ENCODE measurements around the gene SEC16A. TPM values are rescaled to one million over a fixed set of nuclear protein-coding genes. Genes with fewer than 3 reads are reported as not detected.

The SEC16A gene
- total RNA-seq, 1 donor from 2014 or later: 94.5 TPM

- FAIRE-seq: no peak
- Histone ChIP-seq H3K79me2 (ENCODE audit: insufficient read depth, low read length) (peaks cover 25% of the 10 kb centered on the region), H3K27ac (ENCODE audit: low read depth, low read length) (no peak overlapping the region), H2AFZ (ENCODE audit: low read depth, low read length) (no peak overlapping the region), H3K4me1 (ENCODE audit: insufficient read depth, low read length) (no peaks in the 10 kb centered on the region), H3K36me3 (ENCODE audit: insufficient read depth, low read length) (peaks cover 10% of the 10 kb centered on the region), H3K27me3 (ENCODE audit: insufficient read depth, low read length) (no peaks in the 10 kb centered on the region), H3K4me3 (ENCODE audit: insufficient read depth, low read depth, low read length) (no peak overlapping the region), H3K9ac (ENCODE audit: low read length) (no peak overlapping the region), H4K20me1 (ENCODE audit: insufficient read depth, low read length) (peaks cover 29% of the 10 kb centered on the region), H3K4me2 (ENCODE audit: low read length) (no peak overlapping the region), H3K9me3 (ENCODE audit: insufficient read depth, low read depth, low read length) (no peaks in the 10 kb centered on the region)
- no peak overlapping the region for H3K27ac Mint-ChIP-seq (ENCODE audit: unreplicated experiment)
- H3K4me1 Mint-ChIP-seq (ENCODE audit: low read depth, unreplicated experiment): no peaks in the 10 kb centered on the region
- H3K9me3 Mint-ChIP-seq (ENCODE audit: unreplicated experiment): no peaks in the 10 kb centered on the region
- TF ChIP-seq, protein P1, sequence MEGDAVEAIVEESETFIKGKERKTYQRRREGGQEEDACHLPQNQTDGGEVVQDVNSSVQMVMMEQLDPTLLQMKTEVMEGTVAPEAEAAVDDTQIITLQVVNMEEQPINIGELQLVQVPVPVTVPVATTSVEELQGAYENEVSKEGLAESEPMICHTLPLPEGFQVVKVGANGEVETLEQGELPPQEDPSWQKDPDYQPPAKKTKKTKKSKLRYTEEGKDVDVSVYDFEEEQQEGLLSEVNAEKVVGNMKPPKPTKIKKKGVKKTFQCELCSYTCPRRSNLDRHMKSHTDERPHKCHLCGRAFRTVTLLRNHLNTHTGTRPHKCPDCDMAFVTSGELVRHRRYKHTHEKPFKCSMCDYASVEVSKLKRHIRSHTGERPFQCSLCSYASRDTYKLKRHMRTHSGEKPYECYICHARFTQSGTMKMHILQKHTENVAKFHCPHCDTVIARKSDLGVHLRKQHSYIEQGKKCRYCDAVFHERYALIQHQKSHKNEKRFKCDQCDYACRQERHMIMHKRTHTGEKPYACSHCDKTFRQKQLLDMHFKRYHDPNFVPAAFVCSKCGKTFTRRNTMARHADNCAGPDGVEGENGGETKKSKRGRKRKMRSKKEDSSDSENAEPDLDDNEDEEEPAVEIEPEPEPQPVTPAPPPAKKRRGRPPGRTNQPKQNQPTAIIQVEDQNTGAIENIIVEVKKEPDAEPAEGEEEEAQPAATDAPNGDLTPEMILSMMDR (IDR thresholded peaks at IDR 0.05; ENCODE audit: insufficient read depth, low read depth, low read length): no peak
- no peak for TF ChIP-seq EZH2 (IDR thresholded peaks at IDR 0.05; ENCODE audit: insufficient read depth, low read length)
- DNase-seq (ENCODE audit: low read depth): no peak
- H3K36me3 Mint-ChIP-seq (ENCODE audit: low read depth, unreplicated experiment): peaks cover 1% of the 10 kb centered on the region
- no peak overlapping the region for H3K4me3 Mint-ChIP-seq (ENCODE audit: unreplicated experiment)
- no peaks in the 10 kb centered on the region for H3K27me3 Mint-ChIP-seq (ENCODE audit: low read depth, unreplicated experiment)
Observed at GRCh38 chr9:136430588-136431234, 52.1 kb downstream of the SEC16A start.

- Mint-ChIP-seq H3K9me3 (ENCODE audit: unreplicated experiment) (no peaks in the 10 kb centered on the region), H3K36me3 (ENCODE audit: low read depth, unreplicated experiment) (peaks cover 1% of the 10 kb centered on the region), H3K4me3 (ENCODE audit: unreplicated experiment) (no peak overlapping the region), H3K27me3 (ENCODE audit: low read depth, unreplicated experiment) (no peaks in the 10 kb centered on the region), H3K4me1 (ENCODE audit: low read depth, unreplicated experiment) (no peaks in the 10 kb centered on the region), H3K27ac (ENCODE audit: unreplicated experiment) (no peak overlapping the region)
- no peaks in the 10 kb centered on the region for H3K4me1 ChIP-seq (ENCODE audit: insufficient read depth, low read length)
- H3K27me3 ChIP-seq (ENCODE audit: insufficient read depth, low read length): no peaks in the 10 kb centered on the region
- H3K4me2 ChIP-seq (ENCODE audit: low read length): no peak overlapping the region
- peaks cover 17% of the 10 kb centered on the region for H3K79me2 ChIP-seq (ENCODE audit: insufficient read depth, low read length)
- H3K9me3 ChIP-seq (ENCODE audit: insufficient read depth, low read depth, low read length): no peaks in the 10 kb centered on the region
- H3K36me3 ChIP-seq (ENCODE audit: insufficient read depth, low read length): peaks cover 10% of the 10 kb centered on the region
- no peak for DNase-seq (ENCODE audit: low read depth)
- H4K20me1 ChIP-seq (ENCODE audit: insufficient read depth, low read length): peaks cover 21% of the 10 kb centered on the region
- H3K9ac ChIP-seq (ENCODE audit: low read length): no peak overlapping the region
- no peak overlapping the region for H3K27ac ChIP-seq (ENCODE audit: low read depth, low read length)
- no peak for TF ChIP-seq EZH2 (IDR thresholded peaks at IDR 0.05; ENCODE audit: insufficient read depth, low read length)
- TF ChIP-seq, protein P1 (IDR thresholded peaks at IDR 0.05; ENCODE audit: insufficient read depth, low read depth, low read length): no peak
- H3K4me3 ChIP-seq (ENCODE audit: insufficient read depth, low read depth, low read length): no peak overlapping the region
- H2AFZ ChIP-seq (ENCODE audit: low read depth, low read length): no peak overlapping the region
- FAIRE-seq: no peak
Observed at GRCh38 chr9:136429683-136430491, 53.0 kb downstream of the SEC16A start.
